GM12878 (cell line): Measurements from ENCODE around the gene KRT20. TPM values are rescaled to one million over a fixed set of nuclear protein-coding genes. Genes with fewer than 3 reads are reported as not detected.

Experiments
- ATAC-seq: fragments of 200-7000 bp; cut with Tn5 transposase; 3 replicates; pipeline ENCODE4 v1.9.1; 2020; ENCODE audit warnings: mild to moderate bottlenecking, moderate library complexity
- BruUV-seq: library from RNA; stranded (reverse); fragments of 400-500 nt; replicated peaks from 2 replicates; lab custom pipeline; 2021; lab: Mats Ljungman, UMichigan
- CTCF ChIA-PET: fragments of 300-600 bp; sonication (Branson Sonifier 250); formaldehyde crosslinking; extraction: SDS; loops from one replicate; lab custom pipeline; 2021; ENCODE audit warnings: inconsistent platforms; lab: Yijun Ruan, JAX
- POLR2A ChIA-PET: fragments of 350-600 bp; formaldehyde crosslinking; extraction: SDS; loops from one replicate; lab custom pipeline; 2021; ENCODE audit warnings: inconsistent platforms; lab: Charles Lee
- RAD21 ChIA-PET: fragments of 300-600 bp; sonication (Branson Sonifier 250); formaldehyde crosslinking; loops from one replicate; lab custom pipeline; 2023; ENCODE audit warnings: antibody characterized with exemption; ENCODE audit not compliant: unreplicated experiment; lab: Charles Lee
- SMC1A ChIA-PET: fragments of 300-600 bp; sonication (Branson Sonifier 250); formaldehyde crosslinking; loops from one replicate; lab custom pipeline; 2023; ENCODE audit not compliant: unreplicated experiment, uncharacterized antibody; lab: Charles Lee
- DNase-seq: peaks from one replicate; pipeline ENCODE4 v3.0.0-alpha.2; 2011; ENCODE audit warnings: low read depth, low spot score
- FAIRE-seq: peaks from 3 replicates; lab custom pipeline; 2011; peaks lifted over from hg19 to GRCh38; lab: Jason Lieb, UNC
- H2AFZ ChIP-seq: 2 replicates; pipeline ENCODE4 v1.6.0; 2011; ENCODE audit warnings: low read depth, low read length, control low read depth; ENCODE audit not compliant: control insufficient read depth
- H3K27ac ChIP-seq: 2 replicates; pipeline ENCODE4 v1.5.1; 2011; ENCODE audit warnings: control low read depth; ENCODE audit not compliant: control insufficient read depth, insufficient read depth
- H3K27me3 ChIP-seq, 2 experiments: replicated peaks in 1 of 2; 2 replicates each; pipeline versions ENCODE4 v1.6.0 to v1.6.1; 2011; ENCODE audit warnings: low read length in 1 of 2; ENCODE audit not compliant: control insufficient read depth in 2 of 2, insufficient read depth in 2 of 2
- H3K36me3 ChIP-seq, 2 experiments: 2 replicates each; pipeline ENCODE4 v1.5.1; 2011; ENCODE audit warnings: low read length in 1 of 2; ENCODE audit not compliant: control insufficient read depth in 2 of 2, insufficient read depth in 2 of 2
- H3K4me1 ChIP-seq: 2 replicates; pipeline ENCODE4 v1.6.1; 2011; ENCODE audit warnings: mild to moderate bottlenecking, low read length, moderate library complexity, mixed read lengths; ENCODE audit not compliant: control insufficient read depth, insufficient read depth
- H3K4me2 ChIP-seq: 2 replicates; pipeline ENCODE4 v1.6.0; 2011; ENCODE audit warnings: control low read depth; ENCODE audit not compliant: control insufficient read depth, insufficient read depth
- H3K4me3 ChIP-seq: fragments of 200-600 bp; sonication (generic); 2 replicates; pipeline ENCODE4 v1.5.1; 2016
- H3K79me2 ChIP-seq: 2 replicates; pipeline ENCODE4 v1.6.0; 2011; ENCODE audit warnings: low read length; ENCODE audit not compliant: control insufficient read depth, insufficient read depth
- H3K9ac ChIP-seq: 2 replicates; pipeline ENCODE4 v1.8.0; 2011; ENCODE audit warnings: low read length, control low read depth, mixed read lengths; ENCODE audit not compliant: control insufficient read depth, insufficient read depth
- H3K9me3 ChIP-seq: replicated peaks from 3 replicates; pipeline ENCODE4 v1.5.1; 2011; ENCODE audit warnings: mild to moderate bottlenecking, low read length; ENCODE audit not compliant: control insufficient read depth, insufficient read depth
- H4K20me1 ChIP-seq: 2 replicates; pipeline ENCODE4 v1.6.0; 2011; ENCODE audit not compliant: control insufficient read depth, insufficient read depth
- BHLHE40 ChIP-seq, 2 experiments: fragments of 450-650 bp in 1 of 2; IDR thresholded peaks; 2 replicates each; pipeline ENCODE4 v1.6.1; 2011 to 2017; ENCODE audit warnings: low read depth in 2 of 2, borderline replicate concordance in 1 of 2, improper control_type of control experiment in 1 of 2, low read length in 1 of 2, mild to moderate bottlenecking in 1 of 2
- CBX5 ChIP-seq: sonication (generic); IDR thresholded peaks from 2 replicates; pipeline ENCODE4 v1.6.1; 2016; ENCODE audit warnings: low read depth, moderate library complexity, mild to moderate bottlenecking, inconsistent platforms
- CHD1 ChIP-seq: IDR thresholded peaks from 2 replicates; pipeline ENCODE4 v1.6.1; 2012; ENCODE audit warnings: low read depth, low read length, improper control_type of control experiment
- EED ChIP-seq: sonication (generic); IDR thresholded peaks from 2 replicates; pipeline ENCODE4 v1.6.1; 2016; ENCODE audit warnings: antibody characterized with exemption, low read depth
- EGR1 ChIP-seq, 2 experiments: IDR thresholded peaks; 1 replicate in 1 of 2; 2 replicates in 1 of 2; pipeline ENCODE4 v1.6.1; 2011 to 2012; ENCODE audit warnings: low read depth in 2 of 2, low read length in 2 of 2, borderline replicate concordance in 1 of 2, mild to moderate bottlenecking in 1 of 2, moderate library complexity in 1 of 2
- IRF3 ChIP-seq: fragments of 450-650 bp; IDR thresholded peaks from 2 replicates; pipeline ENCODE4 v1.6.1; 2014; ENCODE audit warnings: mild to moderate bottlenecking
- PAX8 ChIP-seq: fragments of 450-650 bp; IDR thresholded peaks from 2 replicates; pipeline ENCODE4 v1.6.1; 2017; ENCODE audit warnings: mild to moderate bottlenecking, moderate library complexity
- RBBP5 ChIP-seq: fragments of 200-600 bp; sonication (generic); conservative IDR thresholded peaks from 2 replicates; pipeline ENCODE4 v1.6.1; 2016
- RCOR1 ChIP-seq: conservative IDR thresholded peaks from 2 replicates; pipeline ENCODE4 v1.6.1; 2012; ENCODE audit warnings: low read depth, low read length, improper control_type of control experiment
- SKIL ChIP-seq: fragments of 450-650 bp; IDR thresholded peaks from 2 replicates; pipeline ENCODE4 v1.6.1; 2017; ENCODE audit warnings: mild to moderate bottlenecking, low read depth, inconsistent platforms; ENCODE audit not compliant: poor library complexity, severe bottlenecking
- STAT3 ChIP-seq: IDR thresholded peaks from 2 replicates; pipeline ENCODE4 v1.6.1; 2011; ENCODE audit warnings: low read depth, low read length, improper control_type of control experiment
- USF1 ChIP-seq: IDR thresholded peaks from 2 replicates; pipeline ENCODE4 v1.6.1; 2011; ENCODE audit warnings: borderline replicate concordance, low read depth, mild to moderate bottlenecking, moderate library complexity, mixed read lengths, low read length; ENCODE audit not compliant: insufficient read depth; ENCODE audit errors: extremely low read length
- WGBS: methylation state at CpG from one replicate; pipeline ENCODE4 v1.1.6; 2016; ENCODE audit warnings: low lambda C conversion rate; ENCODE audit not compliant: insufficient replicate concordance, insufficient coverage; ENCODE audit errors: missing lambda C conversion rate; 5-methylcytosine and 5-hydroxymethylcytosine counted together
- in situ Hi-C: fragments of 300-500 bp; cut with MboI; formaldehyde crosslinking; loops from 9 replicates; pipeline ENCODE4 v1.14.3; 2018; ENCODE audit warnings: mixed read lengths
- intact Hi-C: fragments of 100-400 bp; cut with micrococcal nuclease; formaldehyde crosslinking; loops from one replicate; pipeline ENCODE4 v1.14.2; 2022; ENCODE audit not compliant: unreplicated experiment
- polyA plus RNA-seq, 11 experiments: library from polyadenylated mRNA; depleted of rRNA in 4 of 11; unstranded in 6 of 11; stranded (reverse) in 5 of 11; fragments of >200 nt; fragmentation: Nextera tagmentation in 4 of 11; fragmentation: Illumina TruSeq in 1 of 11; extraction: Ambion mirVana in 4 of 11; extraction: Trizol in 1 of 11; gene quantifications; 1 replicate in 1 of 11; 2 replicates in 10 of 11; pipeline versions ENCODE4 v1.2.1 to v1.2.3, GENCODE V29; 2011 to 2016; ENCODE audit warnings: inconsistent platforms in 2 of 11, missing spikeins in 2 of 11, low read depth in 1 of 11
- total RNA-seq, 4 experiments: library from RNA; depleted of rRNA in 3 of 4; stranded (reverse); fragments of >200 nt in 3 of 4; fragmentation: Illumina TruSeq in 1 of 4; extraction: Trizol in 1 of 4; gene quantifications; 2 replicates each; pipeline versions ENCODE4 v1.2.1 to v1.2.3, GENCODE V29; 2013 to 2021
- TF ChIP-seq, protein P1 (sequence below): IDR thresholded peaks from 2 replicates; pipeline ENCODE4 v1.6.1; 2012; ENCODE audit warnings: improper control_type of control experiment, low read depth, low read length; ENCODE audit not compliant: insufficient replicate concordance

The KRT20 gene
- total and polyA plus RNA-seq, 10 of the 15 experiments (the other 5 are each of a cell fraction or from before 2014, with no cell fraction given): 0.23 TPM; not detected in 9

DNA sequence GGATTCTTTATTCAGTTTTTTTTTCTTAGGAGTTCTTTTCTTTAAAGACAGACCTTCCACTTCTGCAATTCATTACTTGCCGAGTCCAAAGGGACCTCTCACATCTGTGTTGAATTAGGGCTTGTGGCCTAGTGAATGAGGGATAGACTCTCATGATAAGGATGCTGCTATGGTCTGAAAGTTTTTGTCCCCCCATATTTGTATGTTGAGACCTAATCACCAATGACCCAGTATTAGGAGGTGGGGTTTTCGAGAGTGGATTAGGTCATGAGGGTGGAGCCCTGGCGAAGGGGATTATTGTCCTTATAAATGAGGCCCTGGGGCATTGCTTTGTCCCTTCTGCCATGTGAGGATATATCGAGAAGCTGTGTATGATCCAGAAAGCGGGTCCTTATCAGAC lies 27.5 kb downstream of the KRT20 start:
- Histone ChIP-seq H3K4me1 (no peaks in the 10 kb centered on the region), H2AFZ (no peak overlapping the region), H3K9ac (no peak overlapping the region), H4K20me1 (no peaks in the 10 kb centered on the region), H3K4me3 (no peak overlapping the region), H3K79me2 (no peaks in the 10 kb centered on the region), H3K27ac (no peak overlapping the region), H3K27me3 (peaks cover 0 to 4% of the 10 kb centered on the region in 2 experiments; a peak in 3 of 4 replicates), H3K36me3 (no peaks in the 10 kb centered on the region), H3K9me3 (no peaks in the 10 kb centered on the region), H3K4me2 (no peak overlapping the region)
- FAIRE-seq (no peak), DNase-seq (no peak), ATAC-seq (no peak)
- CTCF ChIA-PET: interaction anchor here (0.5 to 3.1 kb wide), 18 partner anchors 9 to 806 kb away, joined by 3 to 20 read pairs (median 6); partner anchors contain the start of gene KRT12
- 32% methylated on average over 5 of the region's 5 CpGs for whole genome bisulfite sequencing
- in situ Hi-C loops: no loop called here
- SMC1A ChIA-PET: interaction anchor here (1.4 to 2.2 kb wide), 4 partner anchors 11 to 792 kb away, joined by 3 to 11 read pairs (median 8); no protein-coding TSS in a partner anchor
- TF ChIP-seq STAT3 (no peak), BHLHE40 (IDR thresholded peaks at IDR 0.05; ENCODE audit: borderline replicate concordance in 1 of 2, low read depth in 2 of 2, low read length in 1 of 2) (no peak), CBX5 (no peak), RBBP5 (no peak), USF1 (no peak), SKIL (no peak), PAX8 (no peak), RCOR1 (no peak), CHD1 (no peak), EGR1 (IDR thresholded peaks at IDR 0.05; ENCODE audit: borderline replicate concordance in 1 of 2, low read depth in 2 of 2, low read length in 2 of 2) (no peak), IRF3 (no peak), EED (no peak)
- TF ChIP-seq, protein P1, sequence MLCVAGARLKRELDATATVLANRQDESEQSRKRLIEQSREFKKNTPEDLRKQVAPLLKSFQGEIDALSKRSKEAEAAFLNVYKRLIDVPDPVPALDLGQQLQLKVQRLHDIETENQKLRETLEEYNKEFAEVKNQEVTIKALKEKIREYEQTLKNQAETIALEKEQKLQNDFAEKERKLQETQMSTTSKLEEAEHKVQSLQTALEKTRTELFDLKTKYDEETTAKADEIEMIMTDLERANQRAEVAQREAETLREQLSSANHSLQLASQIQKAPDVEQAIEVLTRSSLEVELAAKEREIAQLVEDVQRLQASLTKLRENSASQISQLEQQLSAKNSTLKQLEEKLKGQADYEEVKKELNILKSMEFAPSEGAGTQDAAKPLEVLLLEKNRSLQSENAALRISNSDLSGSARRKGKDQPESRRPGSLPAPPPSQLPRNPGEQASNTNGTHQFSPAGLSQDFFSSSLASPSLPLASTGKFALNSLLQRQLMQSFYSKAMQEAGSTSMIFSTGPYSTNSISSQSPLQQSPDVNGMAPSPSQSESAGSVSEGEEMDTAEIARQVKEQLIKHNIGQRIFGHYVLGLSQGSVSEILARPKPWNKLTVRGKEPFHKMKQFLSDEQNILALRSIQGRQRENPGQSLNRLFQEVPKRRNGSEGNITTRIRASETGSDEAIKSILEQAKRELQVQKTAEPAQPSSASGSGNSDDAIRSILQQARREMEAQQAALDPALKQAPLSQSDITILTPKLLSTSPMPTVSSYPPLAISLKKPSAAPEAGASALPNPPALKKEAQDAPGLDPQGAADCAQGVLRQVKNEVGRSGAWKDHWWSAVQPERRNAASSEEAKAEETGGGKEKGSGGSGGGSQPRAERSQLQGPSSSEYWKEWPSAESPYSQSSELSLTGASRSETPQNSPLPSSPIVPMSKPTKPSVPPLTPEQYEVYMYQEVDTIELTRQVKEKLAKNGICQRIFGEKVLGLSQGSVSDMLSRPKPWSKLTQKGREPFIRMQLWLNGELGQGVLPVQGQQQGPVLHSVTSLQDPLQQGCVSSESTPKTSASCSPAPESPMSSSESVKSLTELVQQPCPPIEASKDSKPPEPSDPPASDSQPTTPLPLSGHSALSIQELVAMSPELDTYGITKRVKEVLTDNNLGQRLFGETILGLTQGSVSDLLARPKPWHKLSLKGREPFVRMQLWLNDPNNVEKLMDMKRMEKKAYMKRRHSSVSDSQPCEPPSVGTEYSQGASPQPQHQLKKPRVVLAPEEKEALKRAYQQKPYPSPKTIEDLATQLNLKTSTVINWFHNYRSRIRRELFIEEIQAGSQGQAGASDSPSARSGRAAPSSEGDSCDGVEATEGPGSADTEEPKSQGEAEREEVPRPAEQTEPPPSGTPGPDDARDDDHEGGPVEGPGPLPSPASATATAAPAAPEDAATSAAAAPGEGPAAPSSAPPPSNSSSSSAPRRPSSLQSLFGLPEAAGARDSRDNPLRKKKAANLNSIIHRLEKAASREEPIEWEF: no peak
- intact Hi-C loops: loop anchor here (2.0 to 5.0 kb wide), 4 partner anchors 55 to 805 kb away; no protein-coding TSS in a partner anchor
- RAD21 ChIA-PET: interaction anchor here (0.7 to 2.5 kb wide), 7 partner anchors 47 to 806 kb away, joined by 3 to 10 read pairs (median 4); no protein-coding TSS in a partner anchor
- POLR2A ChIA-PET: no interaction called here
- BruUV-seq: no TSS peak
